K562 (cell line): ENCODE results near the gene ROR2. TPM values are rescaled to one million over a fixed set of nuclear protein-coding genes. Genes with fewer than 3 reads are reported as not detected.

Experiments
- EHMT2 ChIP-seq: fragments of 450-650 bp; IDR thresholded peaks from 2 replicates; pipeline ENCODE4 v1.6.1; 2018; ENCODE audit warnings: antibody characterized with exemption
- ESRRB ChIP-seq: fragments of 250-450 bp; sonication (Bioruptor Pico); IDR thresholded peaks from 2 replicates; pipeline ENCODE4 v1.5.0; 2020; ENCODE audit warnings: mild to moderate bottlenecking, moderate library complexity, borderline replicate concordance
- FUS ChIP-seq: fragments of 200-400 bp; formaldehyde crosslinking; optimal IDR thresholded peaks from 2 replicates; pipeline ENCODE3; 2017; ENCODE audit warnings: low read depth, low read length
- GTF2A2 ChIP-seq: IDR thresholded peaks from 2 replicates; pipeline ENCODE4 v1.6.1; 2016; ENCODE audit warnings: mild to moderate bottlenecking, missing genetic modification characterization, missing compliant biosample characterization
- HEY1 ChIP-seq: fragments of 250-450 bp; sonication (Bioruptor Pico); IDR thresholded peaks from 2 replicates; pipeline ENCODE4 v1.5.0; 2020; ENCODE audit warnings: mild to moderate bottlenecking, moderate library complexity, borderline replicate concordance
- KAT7 ChIP-seq: sonication (generic); formaldehyde crosslinking; IDR thresholded peaks from 2 replicates; pipeline ENCODE4 v1.8.0; 2022; ENCODE audit warnings: missing genetic modification reagents, mild to moderate bottlenecking, borderline replicate concordance
- LEF1 ChIP-seq: fragments of 450-650 bp; IDR thresholded peaks from 2 replicates; pipeline ENCODE4 v1.6.1; 2016; ENCODE audit warnings: mild to moderate bottlenecking
- MTA2 ChIP-seq: fragments of 450-650 bp; IDR thresholded peaks from 2 replicates; pipeline ENCODE4 v1.6.1; 2016; ENCODE audit warnings: low read depth
- OTX1 ChIP-seq: fragments of 450-650 bp; formaldehyde crosslinking; IDR thresholded peaks from 2 replicates; pipeline ENCODE4 v1.4.0; 2022; ENCODE audit warnings: mild to moderate bottlenecking
- PCBP2 ChIP-seq: fragments of 200-400 bp; formaldehyde crosslinking; IDR thresholded peaks from 2 replicates; pipeline ENCODE4 v1.6.1; 2018; ENCODE audit warnings: low read length, low read depth, mild to moderate bottlenecking, moderate library complexity; ENCODE audit not compliant: poor library complexity, severe bottlenecking
- PHF21A ChIP-seq: fragments of 450-650 bp; IDR thresholded peaks from 2 replicates; pipeline ENCODE4 v1.6.1; 2017; ENCODE audit warnings: low read depth, borderline replicate concordance
- POLR2G ChIP-seq: fragments of 200-400 bp; formaldehyde crosslinking; IDR thresholded peaks from 2 replicates; pipeline ENCODE4 v1.6.1; 2017; ENCODE audit warnings: low read depth, mild to moderate bottlenecking, antibody characterized with exemption, low read length, moderate library complexity
- RBM14 ChIP-seq: fragments of 200-400 bp; formaldehyde crosslinking; IDR thresholded peaks from 2 replicates; pipeline ENCODE4 v1.6.1; 2018; ENCODE audit warnings: low read depth, mild to moderate bottlenecking, low read length, moderate library complexity, borderline replicate concordance; ENCODE audit not compliant: insufficient read depth
- SNIP1 ChIP-seq: fragments of 450-650 bp; IDR thresholded peaks from 2 replicates; pipeline ENCODE4 v1.7.1; 2017; ENCODE audit warnings: low read depth, mild to moderate bottlenecking
- SP1 ChIP-seq: sonication (generic); formaldehyde crosslinking; IDR thresholded peaks from 2 replicates; pipeline ENCODE4 v1.8.1; 2022; ENCODE audit warnings: mild to moderate bottlenecking, missing genetic modification reagents
- STAT5A ChIP-seq: IDR thresholded peaks from 2 replicates; pipeline ENCODE4 v1.6.1; 2012; ENCODE audit warnings: low read length, inconsistent platforms, borderline replicate concordance
- YBX1 ChIP-seq: fragments of 450-650 bp; IDR thresholded peaks from 2 replicates; pipeline ENCODE4 v1.7.1; 2016; ENCODE audit warnings: mild to moderate bottlenecking
- ZFPM2 ChIP-seq: fragments of 250-450 bp; sonication (Bioruptor Pico); IDR thresholded peaks from 2 replicates; pipeline ENCODE4 v1.5.1; 2022; ENCODE audit warnings: mild to moderate bottlenecking
- ZKSCAN8 ChIP-seq: fragments of 200-800 bp; sonication (Bioruptor generic); IDR thresholded peaks from 2 replicates; pipeline ENCODE4 v1.6.1; 2016; ENCODE audit warnings: missing genetic modification characterization, missing compliant biosample characterization
- ZNF12 ChIP-seq: sonication (generic); formaldehyde crosslinking; IDR thresholded peaks from 2 replicates; pipeline ENCODE4 v1.4.0; 2020; ENCODE audit warnings: mild to moderate bottlenecking, missing genetic modification reagents
- ZNF212 ChIP-seq: fragments of 450-650 bp; formaldehyde crosslinking; IDR thresholded peaks from 2 replicates; pipeline ENCODE4 v1.4.0; 2020; ENCODE audit warnings: mild to moderate bottlenecking
- ZNF282 ChIP-seq: sonication (generic); formaldehyde crosslinking; IDR thresholded peaks from 2 replicates; pipeline ENCODE4 v1.8.1; 2023; ENCODE audit warnings: missing genetic modification reagents
- ZNF707 ChIP-seq: fragments of 250-450 bp; sonication (Bioruptor Pico); conservative IDR thresholded peaks from 2 replicates; pipeline ENCODE4 v1.8.0; 2022; ENCODE audit warnings: inconsistent platforms, mild to moderate bottlenecking, moderate library complexity
- polyA plus RNA-seq, 8 experiments: library from polyadenylated mRNA; depleted of rRNA in 4 of 8; stranded (reverse) in 5 of 8; unstranded in 3 of 8; fragments of >200 nt; fragmentation: Nextera tagmentation in 2 of 8; fragmentation: Illumina TruSeq in 1 of 8; extraction: Ambion mirVana in 2 of 8; extraction: Trizol in 1 of 8; gene quantifications; 2 replicates each; pipeline versions ENCODE4 v1.2.1 to v1.2.3, GENCODE V29; 2011 to 2014; ENCODE audit warnings: inconsistent platforms in 1 of 8, missing spikeins in 1 of 8
- total RNA-seq, 7 experiments: library from RNA; depleted of rRNA in 6 of 7; stranded (reverse); fragments of >200 nt in 6 of 7; fragmentation: Illumina TruSeq in 2 of 7; extraction: Trizol in 2 of 7; gene quantifications; 2 replicates each; pipeline versions ENCODE4 v1.2.1 to v1.2.3, GENCODE V29; 2011 to 2021; ENCODE audit warnings: low replicate concordance in 1 of 7
- TF ChIP-seq, protein P1 (sequence below): sonication (generic); formaldehyde crosslinking; IDR thresholded peaks from 2 replicates; pipeline ENCODE4 v1.8.1; 2023; ENCODE audit warnings: mild to moderate bottlenecking, missing genetic modification reagents
- TF ChIP-seq, protein P2 (sequence below), 2 experiments: fragments of 450-650 bp in 1 of 2; sonication (generic) in 1 of 2; formaldehyde crosslinking; conservative IDR thresholded peaks; 2 replicates each; pipeline versions ENCODE4 v1.4.0 to v1.8.1; 2020 to 2022; ENCODE audit warnings: mild to moderate bottlenecking in 1 of 2, missing genetic modification reagents in 1 of 2
- TF ChIP-seq, protein P3 (sequence below): sonication (generic); formaldehyde crosslinking; IDR thresholded peaks from 2 replicates; pipeline ENCODE4 v1.8.1; 2023; ENCODE audit warnings: mild to moderate bottlenecking, missing genetic modification reagents
- TF ChIP-seq, protein P4 (sequence below): fragments of 250-450 bp; sonication (Bioruptor Pico); IDR thresholded peaks from 2 replicates; pipeline ENCODE4 v1.8.0; 2022; ENCODE audit warnings: inconsistent platforms, mild to moderate bottlenecking, moderate library complexity, borderline replicate concordance

The ROR2 gene
- total and polyA plus RNA-seq, 9 of the 15 experiments (the other 6 are each of a cell fraction or from before 2014, with no cell fraction given): 5.6 to 33.8 (median 15.3) TPM

DNA sequence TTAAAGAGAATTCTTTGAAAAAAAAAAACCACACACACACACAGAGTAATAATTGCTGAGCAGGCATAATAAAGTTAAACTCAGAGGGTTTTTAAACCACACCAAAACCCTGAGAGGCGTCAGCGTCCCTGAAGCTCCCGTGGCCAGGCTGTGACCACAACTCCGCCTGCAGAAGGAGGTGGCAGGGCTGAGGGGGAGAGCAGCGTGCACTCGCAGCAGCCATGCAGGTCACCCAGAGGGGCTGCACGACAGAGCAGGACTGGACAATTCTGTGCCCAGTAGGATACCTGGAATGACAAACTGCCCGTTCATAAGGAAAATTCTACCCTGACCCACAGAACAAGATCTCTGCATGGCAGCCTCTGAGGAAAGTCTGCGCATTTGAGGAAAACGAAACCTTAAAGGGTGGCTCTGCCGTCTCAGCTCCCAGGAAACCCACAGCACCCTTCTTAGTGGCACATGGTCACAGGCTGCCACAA lies 44.0 kb downstream of the ROR2 start (continued):
- TF ChIP-seq, protein P1, sequence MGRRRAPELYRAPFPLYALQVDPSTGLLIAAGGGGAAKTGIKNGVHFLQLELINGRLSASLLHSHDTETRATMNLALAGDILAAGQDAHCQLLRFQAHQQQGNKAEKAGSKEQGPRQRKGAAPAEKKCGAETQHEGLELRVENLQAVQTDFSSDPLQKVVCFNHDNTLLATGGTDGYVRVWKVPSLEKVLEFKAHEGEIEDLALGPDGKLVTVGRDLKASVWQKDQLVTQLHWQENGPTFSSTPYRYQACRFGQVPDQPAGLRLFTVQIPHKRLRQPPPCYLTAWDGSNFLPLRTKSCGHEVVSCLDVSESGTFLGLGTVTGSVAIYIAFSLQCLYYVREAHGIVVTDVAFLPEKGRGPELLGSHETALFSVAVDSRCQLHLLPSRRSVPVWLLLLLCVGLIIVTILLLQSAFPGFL (CRISPR knock-in tag): no peak
- no peak for TF ChIP-seq PHF21A
- no peak for TF ChIP-seq GTF2A2 (tag)
- TF ChIP-seq PCBP2: no peak
- TF ChIP-seq OTX1 (CRISPR knock-in tag): no peak
- no peak for TF ChIP-seq SP1 (CRISPR knock-in tag)
- no peak for TF ChIP-seq ZNF707 (CRISPR knock-in tag)
- TF ChIP-seq, protein P2, sequence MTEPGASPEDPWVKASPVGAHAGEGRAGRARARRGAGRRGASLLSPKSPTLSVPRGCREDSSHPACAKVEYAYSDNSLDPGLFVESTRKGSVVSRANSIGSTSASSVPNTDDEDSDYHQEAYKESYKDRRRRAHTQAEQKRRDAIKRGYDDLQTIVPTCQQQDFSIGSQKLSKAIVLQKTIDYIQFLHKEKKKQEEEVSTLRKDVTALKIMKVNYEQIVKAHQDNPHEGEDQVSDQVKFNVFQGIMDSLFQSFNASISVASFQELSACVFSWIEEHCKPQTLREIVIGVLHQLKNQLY (CRISPR knock-in tag; conservative IDR thresholded peaks at IDR 0.05): no peak
- TF ChIP-seq EHMT2: no peak
- no peak for TF ChIP-seq YBX1
- no peak for TF ChIP-seq ZFPM2 (CRISPR knock-in tag)
- TF ChIP-seq SNIP1: no peak
- no peak for TF ChIP-seq ESRRB (CRISPR knock-in tag)
- no peak for TF ChIP-seq MTA2
- TF ChIP-seq, protein P3, sequence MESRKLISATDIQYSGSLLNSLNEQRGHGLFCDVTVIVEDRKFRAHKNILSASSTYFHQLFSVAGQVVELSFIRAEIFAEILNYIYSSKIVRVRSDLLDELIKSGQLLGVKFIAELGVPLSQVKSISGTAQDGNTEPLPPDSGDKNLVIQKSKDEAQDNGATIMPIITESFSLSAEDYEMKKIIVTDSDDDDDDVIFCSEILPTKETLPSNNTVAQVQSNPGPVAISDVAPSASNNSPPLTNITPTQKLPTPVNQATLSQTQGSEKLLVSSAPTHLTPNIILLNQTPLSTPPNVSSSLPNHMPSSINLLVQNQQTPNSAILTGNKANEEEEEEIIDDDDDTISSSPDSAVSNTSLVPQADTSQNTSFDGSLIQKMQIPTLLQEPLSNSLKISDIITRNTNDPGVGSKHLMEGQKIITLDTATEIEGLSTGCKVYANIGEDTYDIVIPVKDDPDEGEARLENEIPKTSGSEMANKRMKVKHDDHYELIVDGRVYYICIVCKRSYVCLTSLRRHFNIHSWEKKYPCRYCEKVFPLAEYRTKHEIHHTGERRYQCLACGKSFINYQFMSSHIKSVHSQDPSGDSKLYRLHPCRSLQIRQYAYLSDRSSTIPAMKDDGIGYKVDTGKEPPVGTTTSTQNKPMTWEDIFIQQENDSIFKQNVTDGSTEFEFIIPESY (CRISPR knock-in tag): no peak
- peak; percentile 48; the same call in 1 of the 2 replicates for TF ChIP-seq POLR2G
- TF ChIP-seq LEF1: no peak
- no peak for TF ChIP-seq FUS
- no peak for TF ChIP-seq ZNF12 (CRISPR knock-in tag)
- no peak for TF ChIP-seq ZNF212 (CRISPR knock-in tag)
- no peak for TF ChIP-seq HEY1 (CRISPR knock-in tag)
- TF ChIP-seq KAT7 (CRISPR knock-in tag): no peak
- TF ChIP-seq, protein P4, sequence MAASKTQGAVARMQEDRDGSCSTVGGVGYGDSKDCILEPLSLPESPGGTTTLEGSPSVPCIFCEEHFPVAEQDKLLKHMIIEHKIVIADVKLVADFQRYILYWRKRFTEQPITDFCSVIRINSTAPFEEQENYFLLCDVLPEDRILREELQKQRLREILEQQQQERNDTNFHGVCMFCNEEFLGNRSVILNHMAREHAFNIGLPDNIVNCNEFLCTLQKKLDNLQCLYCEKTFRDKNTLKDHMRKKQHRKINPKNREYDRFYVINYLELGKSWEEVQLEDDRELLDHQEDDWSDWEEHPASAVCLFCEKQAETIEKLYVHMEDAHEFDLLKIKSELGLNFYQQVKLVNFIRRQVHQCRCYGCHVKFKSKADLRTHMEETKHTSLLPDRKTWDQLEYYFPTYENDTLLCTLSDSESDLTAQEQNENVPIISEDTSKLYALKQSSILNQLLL (CRISPR knock-in tag): no peak
- no peak for TF ChIP-seq ZKSCAN8 (CRISPR knock-in tag)
- TF ChIP-seq ZNF282 (CRISPR knock-in tag): no peak
- no peak for TF ChIP-seq RBM14
- TF ChIP-seq STAT5A: no peak
